ENCODE measurements around the gene SIK2.

- no peak for TF ChIP-seq EZH2 (IDR thresholded peaks at IDR 0.05; ENCODE audit: low read length, unreplicated experiment)
- TF ChIP-seq CTCF (conservative IDR thresholded peaks at IDR 0.05; ENCODE audit: low read depth, low read length) = no peak; the same call in 1 of the 2 replicates
These were observed 44.7 kb upstream of the SIK2 start for GRCh38 chr11:111557425-111558111.

All from PC-3 (cell line).